Esophagus muscularis mucosa (tissue), 3 donors: ENCODE results near the gene CNOT6.

Experiments used
- POLR2A ChIP-seq: fragments of 450-650 bp; IDR thresholded peaks from one replicate; pipeline ENCODE4 v1.6.1; 2017; ENCODE audit warnings: antibody characterized with exemption, moderate library complexity, mild to moderate bottlenecking, low read depth
- POLR2AphosphoS5 ChIP-seq, 2 donors: sonication (generic); formaldehyde crosslinking; IDR thresholded peaks; one replicate each; pipeline ENCODE4 v1.6.1; 2017; ENCODE audit warnings: antibody characterized with exemption in 2 of 2
- TF ChIP-seq, protein P1 (sequence below), 3 experiments: fragments of 200-600 bp in 2 of 3; fragments of 450-650 bp in 1 of 3; sonication (generic) in 2 of 3; IDR thresholded peaks; one replicate each; pipeline ENCODE4 v1.5.1; 2017 to 2019; ENCODE audit warnings: antibody characterized with exemption in 3 of 3, mild to moderate bottlenecking in 2 of 3, moderate library complexity in 1 of 3

DNA sequence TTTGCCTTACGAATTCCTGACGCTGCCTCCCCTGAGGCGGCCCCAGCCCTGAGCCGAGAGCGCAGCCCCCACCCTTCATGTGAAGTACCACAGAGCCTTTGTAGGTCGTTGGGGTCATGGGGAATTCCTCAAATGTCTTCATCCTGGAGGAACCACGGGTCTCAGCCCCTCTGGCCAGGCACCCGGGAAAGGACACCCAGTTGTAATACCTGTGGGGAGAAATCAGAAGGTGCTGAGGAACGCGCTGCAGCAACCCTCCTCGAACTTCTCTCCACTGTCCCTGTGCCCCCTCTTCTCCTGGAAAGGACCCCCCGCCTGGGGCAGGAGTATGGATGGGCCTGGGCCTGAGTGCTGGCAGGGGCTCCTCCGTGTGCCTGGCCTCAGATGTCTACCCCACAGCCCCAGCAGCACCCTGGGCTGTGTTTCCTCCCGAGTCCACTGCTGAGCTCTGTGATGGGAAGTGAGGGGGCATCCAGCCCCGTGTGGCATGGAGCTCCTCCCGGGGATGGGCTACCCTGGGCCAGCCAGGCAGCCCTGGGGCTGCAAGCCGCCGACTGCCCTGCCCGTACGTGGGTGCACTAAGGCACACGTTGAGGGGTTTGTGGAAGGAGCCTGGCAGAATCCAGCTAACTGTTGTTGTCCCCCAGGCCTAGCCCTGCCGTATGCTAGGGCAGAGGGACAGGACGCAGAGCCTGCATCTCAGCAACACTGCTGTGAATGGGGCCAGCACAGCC is 115.8 kb downstream of the CNOT6 start:
- TF ChIP-seq, protein P1, sequence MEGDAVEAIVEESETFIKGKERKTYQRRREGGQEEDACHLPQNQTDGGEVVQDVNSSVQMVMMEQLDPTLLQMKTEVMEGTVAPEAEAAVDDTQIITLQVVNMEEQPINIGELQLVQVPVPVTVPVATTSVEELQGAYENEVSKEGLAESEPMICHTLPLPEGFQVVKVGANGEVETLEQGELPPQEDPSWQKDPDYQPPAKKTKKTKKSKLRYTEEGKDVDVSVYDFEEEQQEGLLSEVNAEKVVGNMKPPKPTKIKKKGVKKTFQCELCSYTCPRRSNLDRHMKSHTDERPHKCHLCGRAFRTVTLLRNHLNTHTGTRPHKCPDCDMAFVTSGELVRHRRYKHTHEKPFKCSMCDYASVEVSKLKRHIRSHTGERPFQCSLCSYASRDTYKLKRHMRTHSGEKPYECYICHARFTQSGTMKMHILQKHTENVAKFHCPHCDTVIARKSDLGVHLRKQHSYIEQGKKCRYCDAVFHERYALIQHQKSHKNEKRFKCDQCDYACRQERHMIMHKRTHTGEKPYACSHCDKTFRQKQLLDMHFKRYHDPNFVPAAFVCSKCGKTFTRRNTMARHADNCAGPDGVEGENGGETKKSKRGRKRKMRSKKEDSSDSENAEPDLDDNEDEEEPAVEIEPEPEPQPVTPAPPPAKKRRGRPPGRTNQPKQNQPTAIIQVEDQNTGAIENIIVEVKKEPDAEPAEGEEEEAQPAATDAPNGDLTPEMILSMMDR (IDR thresholded peaks at IDR 0.05): no peak
- no peak for TF ChIP-seq POLR2AphosphoS5 (IDR thresholded peaks at IDR 0.05)
- no peak for TF ChIP-seq POLR2A
